Panc1 (cell line): ENCODE results near the gene HMCN2.

Experiments used
- CTCF ChIP-seq: fragments of 450-650 bp; IDR thresholded peaks from 2 replicates; pipeline ENCODE4 v1.5.1; 2017; ENCODE audit warnings: mild to moderate bottlenecking
- POLR2AphosphoS5 ChIP-seq: IDR thresholded peaks from 2 replicates; pipeline ENCODE4 v1.6.1; 2012; ENCODE audit warnings: mild to moderate bottlenecking, low read depth, low read length, moderate library complexity
- REST ChIP-seq, 2 experiments: IDR thresholded peaks; 2 replicates each; pipeline ENCODE4 v1.6.1; 2011 to 2012; ENCODE audit warnings: low read depth in 2 of 2, control low read depth in 1 of 2, low read length in 1 of 2, mild to moderate bottlenecking in 1 of 2, moderate library complexity in 1 of 2; ENCODE audit not compliant: insufficient read depth in 1 of 2
- SIN3A ChIP-seq: IDR thresholded peaks from 2 replicates; pipeline ENCODE4 v1.6.1; 2012; ENCODE audit warnings: low read depth, mild to moderate bottlenecking, low read length, moderate library complexity, borderline replicate concordance; ENCODE audit not compliant: insufficient read depth

GRCh38 chr9:130306823-130307666 is 41.5 kb downstream of the HMCN2 start:
- no peak for TF ChIP-seq CTCF
- no peak for TF ChIP-seq POLR2AphosphoS5
- TF ChIP-seq REST (IDR thresholded peaks at IDR 0.05; ENCODE audit: insufficient read depth in 1 of 2, low read depth in 2 of 2, low read length in 1 of 2): no peak
- TF ChIP-seq SIN3A: no peak
